ENCODE measurements around the gene XPC.

Gene XPC

DNA sequence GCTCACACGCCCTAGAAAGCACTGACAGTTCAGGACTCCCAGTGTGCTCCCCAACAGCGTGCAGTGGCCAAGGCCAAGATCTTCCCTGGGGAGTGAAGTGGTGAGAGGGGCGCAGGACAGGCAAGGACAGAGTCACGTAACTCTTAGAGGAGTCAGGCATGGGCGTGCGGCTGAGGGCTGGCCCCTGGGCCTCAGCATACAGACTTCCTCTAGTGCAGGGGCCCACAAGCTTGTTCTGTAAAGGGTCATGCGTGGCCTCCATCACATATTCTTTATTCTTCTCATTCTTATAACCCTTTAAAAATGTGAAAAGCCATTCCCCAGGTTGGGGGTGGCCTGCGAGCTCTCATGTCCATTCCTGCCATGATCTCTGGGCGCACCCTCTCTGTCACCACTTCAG lies 28.3 kb downstream of the XPC start:
- in situ Hi-C loops (cut with MboI; ENCODE audit: low sequenced_read_pairs) = no loop called here

- in situ Hi-C loops (cut with MboI; ENCODE audit: low sequenced_read_pairs) = no loop called here
Measured at GRCh38 chr3:14148041-14148985, 30.1 kb downstream of the XPC start.

DNA sequence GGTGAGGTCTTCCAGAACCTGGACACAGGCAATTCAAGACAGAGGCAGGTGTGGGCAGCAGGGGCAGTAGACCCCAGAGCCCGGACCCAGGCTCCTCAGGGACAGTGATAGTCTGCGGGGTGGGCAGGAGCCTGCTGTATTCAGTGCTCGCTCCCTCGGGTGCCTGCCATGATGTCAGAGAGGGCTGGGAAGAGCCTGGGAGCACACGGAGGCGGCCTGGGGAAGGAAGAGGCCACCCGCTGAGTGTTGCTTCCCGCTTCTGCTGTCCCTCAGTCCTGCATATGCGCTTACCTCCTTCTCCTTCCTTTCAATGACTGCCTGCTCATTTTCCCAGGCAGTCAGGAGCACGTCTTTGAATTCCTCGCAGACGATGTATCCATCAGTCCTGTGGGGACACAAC lies 30.8 kb downstream of the XPC start:
- in situ Hi-C loops (cut with MboI; ENCODE audit: low sequenced_read_pairs) = no loop called here

GRCh38 chr3:14147066-14147435 lies 31.4 kb downstream of the XPC start:
- in situ Hi-C loops (cut with MboI; ENCODE audit: low sequenced_read_pairs) = no loop called here

- in situ Hi-C loops (cut with MboI; ENCODE audit: low sequenced_read_pairs) = no loop called here
Measured at GRCh38 chr3:14146381-14147065, 31.9 kb downstream of the XPC start.

GRCh38 chr3:14145670-14146380 lies 32.6 kb downstream of the XPC start:
- in situ Hi-C loops (cut with MboI; ENCODE audit: low sequenced_read_pairs) = no loop called here

DNA sequence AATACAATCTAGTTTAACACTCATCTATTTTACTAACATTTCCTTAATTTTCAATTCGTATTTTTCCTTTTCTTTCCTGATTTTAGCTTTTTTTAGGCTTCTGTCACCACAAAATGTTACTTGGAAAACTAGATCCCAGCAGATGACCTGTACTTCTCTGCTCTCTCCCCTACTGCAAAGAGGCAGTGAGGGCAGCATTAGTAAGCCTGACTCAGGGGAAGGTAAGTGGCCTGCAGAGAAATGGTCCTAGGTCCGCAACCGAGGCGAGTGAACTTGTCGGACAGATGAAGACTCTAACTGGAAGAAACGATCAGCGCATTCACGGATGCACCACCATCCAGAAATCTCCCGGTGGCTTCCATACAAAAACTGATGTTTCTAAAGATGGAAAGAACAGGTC lies 33.2 kb downstream of the XPC start:
- in situ Hi-C loops (cut with MboI; ENCODE audit: low sequenced_read_pairs) = no loop called here

DNA sequence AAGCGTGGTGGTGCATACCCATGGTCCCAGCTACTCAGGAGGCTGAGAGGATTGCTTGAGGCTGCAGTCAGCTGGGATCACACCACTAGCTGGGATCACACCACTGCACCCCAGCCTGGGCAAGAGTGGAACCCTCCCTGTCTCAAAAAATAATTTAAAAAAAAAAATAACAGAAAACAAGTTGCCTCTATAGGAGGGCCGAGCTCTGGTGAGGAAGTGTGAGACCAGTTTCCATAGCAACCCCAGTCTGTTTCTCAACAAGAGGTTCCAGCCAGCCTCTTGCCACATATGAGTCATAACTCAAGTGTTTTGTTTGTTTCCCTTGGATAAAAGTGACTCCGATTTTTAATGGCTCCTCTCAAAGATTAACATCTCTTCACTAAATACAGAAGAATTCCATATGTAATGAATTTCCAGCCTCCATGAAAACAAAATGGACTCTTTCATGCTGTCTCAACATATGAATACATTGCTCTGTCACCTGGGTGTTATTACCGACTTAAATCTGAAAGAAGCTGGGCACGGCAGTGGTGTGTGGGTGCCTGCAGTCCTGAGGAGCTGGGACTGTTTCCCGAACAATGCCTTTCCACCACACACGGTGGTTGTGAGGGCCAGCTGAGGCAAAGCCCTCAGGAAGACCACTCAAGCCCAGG lies 33.9 kb downstream of the XPC start:
- in situ Hi-C loops (cut with MboI; ENCODE audit: low sequenced_read_pairs) = no loop called here

DNA sequence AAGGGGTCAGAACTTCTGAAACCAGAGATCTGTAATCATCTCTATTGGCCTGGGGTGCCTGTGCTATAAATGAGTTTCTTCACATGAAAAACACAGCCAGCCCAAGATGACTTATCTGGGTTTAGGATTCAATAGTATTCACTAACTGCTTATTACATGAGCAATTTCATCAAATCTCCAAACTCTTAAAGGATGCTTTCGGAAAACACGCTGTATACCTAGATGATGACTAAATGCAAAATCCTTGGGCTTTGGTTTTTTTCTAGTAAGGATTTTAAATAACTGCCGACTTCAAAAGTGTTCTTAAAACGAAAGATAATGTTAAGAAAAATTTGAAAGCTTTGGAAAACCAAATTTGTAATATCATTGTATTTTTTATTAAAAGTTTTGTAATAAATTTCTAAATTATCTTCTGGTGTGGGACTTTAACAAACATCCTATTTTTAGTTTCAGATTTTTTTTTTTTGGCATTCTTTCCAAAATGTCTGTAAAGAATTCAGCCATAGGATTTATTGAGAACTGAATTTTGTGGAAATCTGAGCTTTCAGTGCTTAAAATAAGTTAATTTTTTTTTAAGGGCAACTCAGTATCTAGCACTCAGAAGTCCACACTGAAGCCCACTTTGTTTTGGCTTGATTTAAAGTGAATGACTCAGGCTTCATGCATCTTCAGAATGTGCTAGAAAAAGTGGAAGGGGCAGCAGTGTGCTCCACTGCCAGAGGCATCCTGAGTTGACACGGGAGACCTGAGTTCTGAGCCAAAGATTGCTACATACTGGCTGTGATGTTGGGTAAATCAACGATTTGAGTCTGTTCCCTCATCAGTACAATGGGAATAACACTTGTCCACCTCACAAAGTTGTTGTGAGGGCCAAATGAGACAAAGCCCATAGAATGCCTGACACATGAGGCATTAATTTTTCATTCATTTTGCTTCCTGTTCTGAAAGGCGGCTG lies 34.9 kb downstream of the XPC start:
- in situ Hi-C loops (cut with MboI; ENCODE audit: low sequenced_read_pairs) = no loop called here

DNA sequence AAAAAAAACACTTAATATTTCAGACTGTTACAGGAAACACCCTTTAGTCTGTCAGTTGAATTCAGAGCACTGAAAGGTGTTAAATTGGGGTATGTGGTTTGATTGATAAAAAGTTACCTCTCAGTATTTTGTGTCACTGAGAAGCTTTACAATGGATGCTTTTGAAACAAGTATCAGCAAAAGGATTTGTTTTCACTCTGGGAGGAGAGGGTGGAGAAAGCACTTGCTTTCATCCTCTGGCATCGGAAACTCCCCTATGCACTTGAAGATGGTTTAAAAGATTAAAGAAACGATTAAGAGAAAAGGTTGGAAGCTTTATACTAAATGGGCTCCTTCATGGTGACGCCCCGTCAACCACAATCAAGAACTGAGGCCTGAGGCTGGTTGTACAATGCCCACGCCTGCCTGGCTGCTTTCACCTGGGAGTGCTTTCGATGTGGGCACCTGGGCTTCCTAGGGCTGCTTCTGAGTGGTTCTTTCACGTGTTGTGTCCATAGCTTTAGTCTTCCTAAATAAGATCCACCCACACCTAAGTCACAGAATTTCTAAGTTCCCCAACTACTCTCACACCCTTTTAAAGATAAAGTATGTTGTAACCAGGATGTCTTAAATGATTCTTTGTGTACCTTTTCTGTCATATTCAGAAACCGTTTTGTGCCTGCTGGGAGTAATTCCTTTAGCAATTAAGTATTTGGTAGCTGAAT lies 35.7 kb downstream of the XPC start:
- in situ Hi-C loops (cut with MboI; ENCODE audit: low sequenced_read_pairs) = no loop called here

DNA sequence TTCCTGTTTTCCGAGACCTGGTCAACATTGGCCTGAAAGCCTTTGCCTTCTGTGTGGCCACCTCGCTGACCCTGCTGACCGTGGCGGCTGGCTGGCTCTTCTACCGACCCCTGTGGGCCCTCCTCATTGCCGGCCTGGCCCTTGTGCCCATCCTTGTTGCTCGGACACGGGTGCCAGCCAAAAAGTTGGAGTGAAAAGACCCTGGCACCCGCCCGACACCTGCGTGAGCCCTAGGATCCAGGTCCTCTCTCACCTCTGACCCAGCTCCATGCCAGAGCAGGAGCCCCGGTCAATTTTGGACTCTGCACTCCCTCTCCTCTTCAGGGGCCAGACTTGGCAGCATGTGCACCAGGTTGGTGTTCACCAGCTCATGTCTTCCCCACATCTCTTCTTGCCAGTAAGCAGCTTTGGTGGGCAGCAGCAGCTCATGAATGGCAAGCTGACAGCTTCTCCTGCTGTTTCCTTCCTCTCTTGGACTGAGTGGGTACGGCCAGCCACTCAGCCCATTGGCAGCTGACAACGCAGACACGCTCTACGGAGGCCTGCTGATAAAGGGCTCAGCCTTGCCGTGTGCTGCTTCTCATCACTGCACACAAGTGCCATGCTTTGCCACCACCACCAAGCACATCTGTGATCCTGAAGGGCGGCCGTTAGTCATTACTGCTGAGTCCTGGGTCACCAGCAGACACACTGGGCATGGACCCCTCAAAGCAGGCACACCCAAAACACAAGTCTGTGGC lies 36.6 kb downstream of the XPC start:
- in situ Hi-C loops (cut with MboI; ENCODE audit: low sequenced_read_pairs) = no loop called here

GRCh38 chr3:14141144-14141543 lies 37.3 kb downstream of the XPC start:
- in situ Hi-C loops (cut with MboI; ENCODE audit: low sequenced_read_pairs) = no loop called here

DNA sequence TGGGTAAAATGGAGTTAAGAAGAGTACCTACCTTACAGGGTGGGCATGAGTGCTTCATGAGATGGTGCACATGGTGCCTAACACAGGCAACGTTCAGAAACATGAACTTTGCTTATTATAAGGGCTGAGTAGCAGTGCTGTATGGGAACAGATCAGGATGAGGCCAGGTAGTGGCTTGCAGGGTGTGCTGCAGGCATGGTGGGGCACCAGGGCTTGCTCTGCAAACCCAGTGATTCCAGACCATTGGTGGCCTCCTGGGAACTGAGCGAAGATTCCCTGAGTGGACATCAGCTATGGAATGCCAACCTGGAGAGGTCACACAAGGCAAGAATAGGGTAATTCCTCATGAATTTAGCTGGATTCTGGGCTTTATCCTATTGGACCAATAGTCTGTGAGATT lies 37.7 kb downstream of the XPC start:
- in situ Hi-C loops (cut with MboI; ENCODE audit: low sequenced_read_pairs) = no loop called here

DNA sequence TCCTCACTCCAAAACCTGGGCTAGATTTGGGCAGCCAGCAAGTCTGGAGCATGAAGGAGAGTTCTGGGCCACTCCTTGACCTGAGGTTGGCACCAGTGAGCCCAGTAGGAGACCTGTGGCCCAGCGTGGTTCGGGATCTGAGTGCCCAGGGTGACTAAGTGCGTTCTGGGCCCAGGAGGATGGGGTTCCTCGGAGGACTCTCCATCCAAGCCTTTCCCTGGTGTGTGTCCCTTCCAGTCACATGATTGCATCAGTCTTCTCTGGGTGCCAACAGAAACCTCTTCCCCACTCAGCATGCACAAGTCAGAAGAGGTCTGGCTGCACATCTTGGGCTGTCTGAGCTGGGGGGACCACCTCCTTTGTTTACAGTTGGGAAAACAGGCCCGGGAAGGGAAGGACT lies 38.6 kb downstream of the XPC start:
- in situ Hi-C loops (cut with MboI; ENCODE audit: low sequenced_read_pairs) = no loop called here

DNA sequence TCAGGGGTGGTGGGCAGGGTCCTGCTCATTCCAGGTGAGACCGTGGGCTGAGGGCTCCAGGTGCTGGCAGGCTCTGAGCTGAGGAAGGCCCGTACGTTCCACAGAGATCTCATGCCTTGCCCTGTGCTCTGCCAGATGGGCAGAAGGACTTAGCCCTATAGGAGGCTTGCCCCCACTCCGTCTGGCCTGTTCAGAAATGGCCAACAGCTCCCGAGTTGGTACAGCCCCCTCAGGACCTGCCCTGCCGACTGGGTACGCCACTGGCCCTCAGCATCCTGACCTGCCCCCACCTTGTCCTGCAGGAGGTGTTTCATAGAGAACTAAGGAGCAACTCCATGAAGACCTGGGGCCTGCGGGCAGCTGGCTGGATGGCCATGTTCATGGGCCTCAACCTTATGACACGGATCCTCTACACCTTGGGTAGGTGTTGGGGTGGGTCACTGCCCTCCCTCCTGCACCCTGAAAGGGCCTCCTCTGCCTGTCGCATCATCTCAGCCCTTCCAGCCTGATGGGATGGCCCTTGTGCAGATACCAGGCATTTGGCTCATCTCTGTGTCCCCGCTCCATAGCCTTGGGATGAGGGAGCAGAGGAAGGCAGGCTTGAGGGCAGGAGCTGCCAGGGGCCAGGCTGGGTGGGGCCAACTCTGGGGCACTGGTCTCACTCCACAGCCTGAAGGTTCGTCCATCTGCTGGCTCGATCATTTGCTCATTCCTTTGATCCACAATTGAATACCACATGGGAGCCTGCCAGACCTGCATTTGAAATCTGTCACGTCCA lies 39.3 kb downstream of the XPC start:
- in situ Hi-C loops (cut with MboI; ENCODE audit: low sequenced_read_pairs) = no loop called here

GRCh38 chr3:14138109-14138877 lies 40.1 kb downstream of the XPC start:
- in situ Hi-C loops (cut with MboI; ENCODE audit: low sequenced_read_pairs) = no loop called here

- in situ Hi-C loops (cut with MboI; ENCODE audit: low sequenced_read_pairs) = no loop called here
Measured at GRCh38 chr3:14137445-14137844, 41.0 kb downstream of the XPC start.
